Panc1 (cell line): ENCODE results near the gene XG. TPM values are rescaled to one million over a fixed set of nuclear protein-coding genes. Genes with fewer than 3 reads are reported as not detected.
"Not testable (repeated sequence)": the region's sequence is repeated elsewhere in the genome, so short reads cannot be mapped to it uniquely, and the experiment has no call there.

Experiments
- ATAC-seq: fragments of 200-7000 bp; cut with Tn5 transposase; 2 replicates; pipeline ENCODE4 v1.9.1; 2020; ENCODE audit warnings: mild to moderate bottlenecking, moderate library complexity
- BruUV-seq: library from RNA; stranded (reverse); fragments of 400-500 nt; replicated peaks from 2 replicates; lab custom pipeline; 2021; lab: Mats Ljungman, UMichigan
- CTCF ChIA-PET: fragments of 300-600 bp; sonication (Branson Sonifier 250); formaldehyde crosslinking; loops from one replicate; lab custom pipeline; 2022; ENCODE audit warnings: antibody characterized with exemption; lab: Charles Lee
- POLR2A ChIA-PET: fragments of 300-600 bp; sonication (Branson Sonifier 250); formaldehyde crosslinking; loops from one replicate; lab custom pipeline; 2022; ENCODE audit warnings: antibody characterized with exemption; lab: Charles Lee
- DNase-seq: peaks from one replicate; pipeline ENCODE4 v3.0.0-alpha.2; 2010; ENCODE audit warnings: low read depth, low spot score
- H3K27ac ChIP-seq: 2 replicates; pipeline ENCODE4 v1.5.1; 2011; ENCODE audit warnings: mild to moderate bottlenecking, low read length, inconsistent platforms
- H3K27me3 ChIP-seq: fragments of 200-500 bp; sonication (Bioruptor generic); 2 replicates; pipeline ENCODE4 v1.6.0; 2014; ENCODE audit warnings: low read length, inconsistent platforms; ENCODE audit not compliant: control insufficient read depth, insufficient read depth
- H3K36me3 ChIP-seq: fragments of 200-500 bp; sonication (Bioruptor generic); 2 replicates; pipeline ENCODE4 v1.5.1; 2014; ENCODE audit warnings: inconsistent platforms, mild to moderate bottlenecking, low read length, moderate library complexity; ENCODE audit not compliant: control insufficient read depth, insufficient read depth
- H3K4me1 ChIP-seq: 2 replicates; pipeline ENCODE4 v1.5.1; 2011; ENCODE audit warnings: inconsistent platforms, mild to moderate bottlenecking, low read length, moderate library complexity; ENCODE audit not compliant: control insufficient read depth, insufficient read depth
- H3K4me3 ChIP-seq, 2 experiments: 2 replicates each; pipeline ENCODE4 v1.5.1; 2011 to 2012; ENCODE audit warnings: low read depth in 2 of 2, low read length in 2 of 2, mild to moderate bottlenecking in 2 of 2, inconsistent platforms in 1 of 2, moderate library complexity in 1 of 2
- H3K9me3 ChIP-seq: fragments of 200-500 bp; sonication (Bioruptor generic); 2 replicates; pipeline ENCODE4 v1.5.1; 2014; ENCODE audit warnings: low read depth, mild to moderate bottlenecking, inconsistent platforms, low read length, moderate library complexity; ENCODE audit not compliant: control insufficient read depth, insufficient read depth
- POLR2AphosphoS5 ChIP-seq: IDR thresholded peaks from 2 replicates; pipeline ENCODE4 v1.6.1; 2012; ENCODE audit warnings: mild to moderate bottlenecking, low read depth, low read length, moderate library complexity
- SIN3A ChIP-seq: IDR thresholded peaks from 2 replicates; pipeline ENCODE4 v1.6.1; 2012; ENCODE audit warnings: low read depth, mild to moderate bottlenecking, low read length, moderate library complexity, borderline replicate concordance; ENCODE audit not compliant: insufficient read depth
- TCF7L2 ChIP-seq: IDR thresholded peaks from 2 replicates; pipeline ENCODE4 v1.6.1; 2011; ENCODE audit warnings: mild to moderate bottlenecking, low read depth, low read length, inconsistent platforms
- in situ Hi-C: cut with HindIII; loops from 2 replicates; pipeline ENCODE4 v1.10.0; 2016; ENCODE audit warnings: low sequenced_read_pairs, low pct_unique_long_range_greater_than_20kb
- intact Hi-C: fragments of 100-400 bp; cut with micrococcal nuclease; formaldehyde crosslinking; loops from one replicate; pipeline ENCODE4 v1.10.0; 2022; ENCODE audit not compliant: unreplicated experiment
- total RNA-seq: library from RNA; stranded (reverse); gene quantifications from one replicate; pipeline ENCODE4 v1.2.1, GENCODE V29; 2021; ENCODE audit not compliant: unreplicated experiment
- TF ChIP-seq, protein P1 (sequence below): fragments of 450-650 bp; IDR thresholded peaks from 2 replicates; pipeline ENCODE4 v1.5.1; 2017; ENCODE audit warnings: mild to moderate bottlenecking
- TF ChIP-seq, protein P2 (sequence below), 2 experiments: IDR thresholded peaks; 2 replicates each; pipeline ENCODE4 v1.6.1; 2011 to 2012; ENCODE audit warnings: low read depth in 2 of 2, control low read depth in 1 of 2, low read length in 1 of 2, mild to moderate bottlenecking in 1 of 2, moderate library complexity in 1 of 2; ENCODE audit not compliant: insufficient read depth in 1 of 2

XG gene
- total RNA-seq, 1 experiment from 2014 or later, result not detected

DNA sequence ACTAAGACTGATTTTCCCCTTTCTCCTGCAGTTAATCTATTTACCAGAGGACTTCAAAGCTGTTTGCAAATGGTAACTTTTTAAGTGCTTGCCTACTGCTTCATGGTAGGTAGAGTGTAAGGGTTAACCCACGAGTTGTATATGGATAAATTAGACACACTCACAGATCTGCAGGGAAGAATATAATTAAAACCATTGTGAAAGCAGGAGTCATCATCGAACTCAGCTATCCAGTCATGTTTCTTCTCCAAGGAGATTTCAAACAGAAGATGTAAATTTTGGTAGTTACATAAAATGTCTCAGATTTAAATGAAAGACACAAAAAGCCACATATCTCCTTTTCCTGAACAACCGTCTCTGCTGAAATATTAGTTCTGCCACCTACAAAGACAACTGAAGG is 549 bp upstream of the XG start:
- CTCF ChIA-PET, result no interaction called here
- H3K4me3 ChIP-seq, result no peak overlapping the region
- H3K9me3 ChIP-seq, result no peaks in the 10 kb centered on the region
- in situ Hi-C loops, result no loop called here
- DNase-seq (no peak), ATAC-seq (no peak)
- POLR2A ChIA-PET, result no interaction called here
- BruUV-seq, result no TSS peak
- TF ChIP-seq POLR2AphosphoS5 (no peak), TCF7L2 (no peak), SIN3A (no peak)
- TF ChIP-seq, protein P1, sequence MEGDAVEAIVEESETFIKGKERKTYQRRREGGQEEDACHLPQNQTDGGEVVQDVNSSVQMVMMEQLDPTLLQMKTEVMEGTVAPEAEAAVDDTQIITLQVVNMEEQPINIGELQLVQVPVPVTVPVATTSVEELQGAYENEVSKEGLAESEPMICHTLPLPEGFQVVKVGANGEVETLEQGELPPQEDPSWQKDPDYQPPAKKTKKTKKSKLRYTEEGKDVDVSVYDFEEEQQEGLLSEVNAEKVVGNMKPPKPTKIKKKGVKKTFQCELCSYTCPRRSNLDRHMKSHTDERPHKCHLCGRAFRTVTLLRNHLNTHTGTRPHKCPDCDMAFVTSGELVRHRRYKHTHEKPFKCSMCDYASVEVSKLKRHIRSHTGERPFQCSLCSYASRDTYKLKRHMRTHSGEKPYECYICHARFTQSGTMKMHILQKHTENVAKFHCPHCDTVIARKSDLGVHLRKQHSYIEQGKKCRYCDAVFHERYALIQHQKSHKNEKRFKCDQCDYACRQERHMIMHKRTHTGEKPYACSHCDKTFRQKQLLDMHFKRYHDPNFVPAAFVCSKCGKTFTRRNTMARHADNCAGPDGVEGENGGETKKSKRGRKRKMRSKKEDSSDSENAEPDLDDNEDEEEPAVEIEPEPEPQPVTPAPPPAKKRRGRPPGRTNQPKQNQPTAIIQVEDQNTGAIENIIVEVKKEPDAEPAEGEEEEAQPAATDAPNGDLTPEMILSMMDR, result no peak
- TF ChIP-seq, protein P2, sequence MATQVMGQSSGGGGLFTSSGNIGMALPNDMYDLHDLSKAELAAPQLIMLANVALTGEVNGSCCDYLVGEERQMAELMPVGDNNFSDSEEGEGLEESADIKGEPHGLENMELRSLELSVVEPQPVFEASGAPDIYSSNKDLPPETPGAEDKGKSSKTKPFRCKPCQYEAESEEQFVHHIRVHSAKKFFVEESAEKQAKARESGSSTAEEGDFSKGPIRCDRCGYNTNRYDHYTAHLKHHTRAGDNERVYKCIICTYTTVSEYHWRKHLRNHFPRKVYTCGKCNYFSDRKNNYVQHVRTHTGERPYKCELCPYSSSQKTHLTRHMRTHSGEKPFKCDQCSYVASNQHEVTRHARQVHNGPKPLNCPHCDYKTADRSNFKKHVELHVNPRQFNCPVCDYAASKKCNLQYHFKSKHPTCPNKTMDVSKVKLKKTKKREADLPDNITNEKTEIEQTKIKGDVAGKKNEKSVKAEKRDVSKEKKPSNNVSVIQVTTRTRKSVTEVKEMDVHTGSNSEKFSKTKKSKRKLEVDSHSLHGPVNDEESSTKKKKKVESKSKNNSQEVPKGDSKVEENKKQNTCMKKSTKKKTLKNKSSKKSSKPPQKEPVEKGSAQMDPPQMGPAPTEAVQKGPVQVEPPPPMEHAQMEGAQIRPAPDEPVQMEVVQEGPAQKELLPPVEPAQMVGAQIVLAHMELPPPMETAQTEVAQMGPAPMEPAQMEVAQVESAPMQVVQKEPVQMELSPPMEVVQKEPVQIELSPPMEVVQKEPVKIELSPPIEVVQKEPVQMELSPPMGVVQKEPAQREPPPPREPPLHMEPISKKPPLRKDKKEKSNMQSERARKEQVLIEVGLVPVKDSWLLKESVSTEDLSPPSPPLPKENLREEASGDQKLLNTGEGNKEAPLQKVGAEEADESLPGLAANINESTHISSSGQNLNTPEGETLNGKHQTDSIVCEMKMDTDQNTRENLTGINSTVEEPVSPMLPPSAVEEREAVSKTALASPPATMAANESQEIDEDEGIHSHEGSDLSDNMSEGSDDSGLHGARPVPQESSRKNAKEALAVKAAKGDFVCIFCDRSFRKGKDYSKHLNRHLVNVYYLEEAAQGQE (IDR thresholded peaks at IDR 0.05; ENCODE audit: insufficient read depth in 1 of 2, low read depth in 2 of 2, low read length in 1 of 2), result no peak
- no peaks in the 10 kb centered on the region for H3K27me3 ChIP-seq
- H3K4me1 ChIP-seq, result no peaks in the 10 kb centered on the region
- no peaks in the 10 kb centered on the region for H3K36me3 ChIP-seq
- H3K27ac ChIP-seq, result no peak overlapping the region
- intact Hi-C loops, result no loop called here

DNA sequence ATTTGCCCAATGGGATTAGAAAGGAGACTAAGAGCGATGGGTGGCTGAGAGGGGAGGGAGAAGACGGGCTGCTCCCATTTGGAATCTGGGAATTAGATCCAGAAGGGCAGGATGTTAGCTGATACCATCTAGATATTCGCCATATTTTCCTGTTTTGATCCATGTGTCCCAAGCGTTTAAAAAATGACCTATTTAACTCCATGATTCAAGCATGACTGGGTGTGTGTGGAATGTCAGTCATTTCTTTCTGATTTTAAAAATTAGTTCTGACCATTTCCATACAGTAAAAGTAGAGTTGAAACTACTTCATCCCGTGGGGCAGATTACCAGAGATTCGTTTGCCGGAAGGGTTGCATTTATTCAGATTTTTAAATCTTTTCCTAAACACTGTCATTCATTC is 601 bp downstream of the XG start:
- DNase-seq, in situ Hi-C loops, H3K36me3 ChIP-seq, H3K9me3 ChIP-seq, CTCF ChIA-PET, H3K4me3 ChIP-seq, intact Hi-C loops, ATAC-seq, H3K4me1 ChIP-seq, H3K27ac ChIP-seq, POLR2A ChIA-PET, H3K27me3 ChIP-seq, BruUV-seq: not testable (repeated sequence)

DNA sequence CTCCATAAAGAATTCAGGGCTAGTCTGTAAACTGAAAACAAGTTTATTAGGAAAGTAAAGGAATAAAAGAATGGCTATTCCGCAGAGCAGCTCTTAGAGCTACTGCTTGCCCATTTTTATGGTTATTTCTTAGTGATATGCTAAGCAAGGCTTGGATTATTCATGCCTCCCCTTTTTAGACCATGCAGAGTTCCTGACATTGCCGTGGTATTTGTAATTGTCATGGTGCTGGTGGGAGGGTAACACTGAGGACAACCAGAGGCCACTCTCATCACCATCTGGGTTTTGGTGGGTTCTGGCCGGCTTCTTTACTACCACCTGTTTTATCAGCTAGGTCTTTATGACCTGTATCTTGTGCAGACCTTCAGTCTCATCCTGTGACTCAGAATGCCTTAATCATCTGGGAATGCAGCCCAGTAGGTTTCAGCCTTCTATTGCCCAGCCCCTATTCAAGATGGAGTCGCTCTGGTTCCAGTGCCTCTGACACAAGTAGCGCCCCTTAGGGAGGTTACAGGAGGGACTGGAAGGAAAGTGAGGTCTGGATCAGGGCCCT is 3.4 kb downstream of the XG start:
- CTCF ChIA-PET, intact Hi-C loops, H3K27me3 ChIP-seq, BruUV-seq, H3K4me1 ChIP-seq, POLR2A ChIA-PET, ATAC-seq, DNase-seq, H3K9me3 ChIP-seq, in situ Hi-C loops, H3K27ac ChIP-seq, H3K4me3 ChIP-seq, H3K36me3 ChIP-seq: not testable (repeated sequence)
